Ishikawa (cell line): Measurements from ENCODE around the gene GBGT1.

Source experiments
- EP300 ChIP-seq: IDR thresholded peaks from 2 replicates; pipeline ENCODE4 v1.6.1; 2012; ENCODE audit warnings: borderline replicate concordance
- RAD21 ChIP-seq: IDR thresholded peaks from 2 replicates; pipeline ENCODE4 v1.6.1; 2012; ENCODE audit warnings: low read depth
- TAF1 ChIP-seq: IDR thresholded peaks from 2 replicates; pipeline ENCODE4 v1.6.1; 2012; ENCODE audit warnings: low read depth, mild to moderate bottlenecking
- YY1 ChIP-seq: IDR thresholded peaks from 2 replicates; pipeline ENCODE4 v1.6.1; 2012; ENCODE audit warnings: low read depth
- ZBTB7A ChIP-seq: IDR thresholded peaks from 2 replicates; pipeline ENCODE4 v1.6.1; 2012; ENCODE audit warnings: low read depth

- TF ChIP-seq RAD21 (no peak), EP300 (no peak), YY1 (no peak), TAF1 (no peak), ZBTB7A (no peak)
Observed at GRCh38 chr9:133168432-133168831, 4.7 kb upstream of the GBGT1 start.
